Measurements from ENCODE around the gene CCDC190.
"Not testable (repeated sequence)": the region's sequence is repeated elsewhere in the genome, so short reads cannot be mapped to it uniquely, and the experiment has no call there.

The CCDC190 gene

GRCh38 chr1:162861101-162861500 lies at the start of gene CCDC190:
TSS of gene CCDC190 (minus strand) at chr1:162861175. CDS start at chr1:162859646, 1,529 bp downstream.
- no peak for DNase-seq

- no peak for DNase-seq
Observed at GRCh38 chr1:162910161-162910560, 49.2 kb upstream of the CCDC190 start.

GRCh38 chr1:162908780-162909179 lies 47.8 kb upstream of the CCDC190 start:
- DNase-seq = no peak

GRCh38 chr1:162908236-162908635 lies 47.3 kb upstream of the CCDC190 start:
- DNase-seq = no peak

GRCh38 chr1:162906485-162906884 lies 45.5 kb upstream of the CCDC190 start:
- DNase-seq = no peak

GRCh38 chr1:162905174-162906158 lies 44.5 kb upstream of the CCDC190 start:
- no peak for DNase-seq

GRCh38 chr1:162904579-162904978 lies 43.6 kb upstream of the CCDC190 start:
- no peak for DNase-seq

GRCh38 chr1:162904023-162904422 lies 43.0 kb upstream of the CCDC190 start:
- DNase-seq = no peak

GRCh38 chr1:162903246-162903645 lies 42.3 kb upstream of the CCDC190 start:
- no peak for DNase-seq

- DNase-seq = no peak
Observed at GRCh38 chr1:162902416-162902815, 41.4 kb upstream of the CCDC190 start.

- no peak for DNase-seq
Observed at GRCh38 chr1:162901243-162901642, 40.3 kb upstream of the CCDC190 start.

GRCh38 chr1:162899422-162900146 lies 38.6 kb upstream of the CCDC190 start:
- DNase-seq = no peak

GRCh38 chr1:162893612-162893908 lies 32.6 kb upstream of the CCDC190 start:
- no peak for DNase-seq

- no peak for DNase-seq
Observed at GRCh38 chr1:162892906-162893611, 32.1 kb upstream of the CCDC190 start.

GRCh38 chr1:162889989-162890388 lies 29.0 kb upstream of the CCDC190 start:
- DNase-seq = no peak

GRCh38 chr1:162886705-162887104 lies 25.7 kb upstream of the CCDC190 start:
- DNase-seq = no peak

GRCh38 chr1:162885265-162885664 lies 24.3 kb upstream of the CCDC190 start:
- DNase-seq = no peak

GRCh38 chr1:162884831-162885230 lies 23.9 kb upstream of the CCDC190 start:
- no peak for DNase-seq

GRCh38 chr1:162882248-162882674 lies 21.3 kb upstream of the CCDC190 start:
- DNase-seq = no peak

- DNase-seq = no peak
Observed at GRCh38 chr1:162881590-162881989, 20.6 kb upstream of the CCDC190 start.

- DNase-seq = not testable (repeated sequence)
Observed at GRCh38 chr1:162880617-162881016, 19.6 kb upstream of the CCDC190 start.

- DNase-seq = no peak
Observed at GRCh38 chr1:162878000-162878596, 17.1 kb upstream of the CCDC190 start.

GRCh38 chr1:162877412-162877811 lies 16.4 kb upstream of the CCDC190 start:
- DNase-seq = no peak

Measured in CD4-positive, alpha-beta T cell treated with Interleukin-17A for 4 hours (primary cell).